ENCODE data around the gene BCL2L2. TPM values are rescaled to one million over a fixed set of nuclear protein-coding genes. Genes with fewer than 3 reads are reported as not detected.

The BCL2L2 gene
- total and polyA plus RNA-seq, 4 donors = 4.7 to 28.0 (median 12.7) TPM

DNA sequence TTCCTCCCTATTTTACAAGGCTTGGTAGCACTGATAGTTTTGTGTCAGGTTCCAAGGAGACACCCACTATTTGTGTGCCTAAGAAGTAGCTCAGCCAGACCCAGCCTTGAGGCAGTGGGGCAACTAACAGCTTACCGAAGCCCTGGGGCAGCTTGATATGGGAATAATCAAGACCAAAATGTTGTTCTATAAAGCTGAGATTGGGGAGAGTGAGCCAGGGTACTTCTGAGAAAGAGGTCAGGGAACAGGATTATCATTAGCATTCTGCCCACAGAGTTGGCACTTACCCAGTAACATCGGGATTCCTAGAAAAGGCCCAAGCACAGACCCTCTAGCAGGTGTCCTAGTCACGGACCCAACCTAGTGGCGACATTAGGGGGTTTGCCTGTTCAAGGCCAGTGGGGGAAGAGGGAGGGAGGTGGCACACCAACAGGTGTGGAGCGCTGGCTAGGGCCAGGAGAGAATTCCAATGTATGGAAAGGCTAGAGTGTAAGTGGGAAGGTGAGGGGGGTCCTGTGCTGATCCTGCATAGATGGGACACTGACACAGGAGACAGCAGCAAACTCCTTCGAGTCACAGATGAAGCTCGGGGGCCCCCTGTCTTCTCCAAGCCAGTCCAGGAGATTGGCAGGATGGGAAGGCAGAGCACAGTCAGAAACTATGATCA, 8.9 kb upstream of the BCL2L2 start:
- H3K36me3 ChIP-seq (ENCODE audit: control insufficient read depth in 4 of 4, insufficient read depth in 3 of 4, low read depth in 1 of 4, low read length in 3 of 4) = peaks cover 0 to 5% (median 2%) of the 10 kb centered on the region in 4 donors
- no peak overlapping the region for H3K4me3 ChIP-seq (ENCODE audit: low read depth in 1 of 3, low read length in 3 of 3)
- DNase-seq (ENCODE audit: low spot score) = no peak
- WGBS = 93% methylated on average over 7 of the region's 7 CpGs
- TF ChIP-seq, protein P1, sequence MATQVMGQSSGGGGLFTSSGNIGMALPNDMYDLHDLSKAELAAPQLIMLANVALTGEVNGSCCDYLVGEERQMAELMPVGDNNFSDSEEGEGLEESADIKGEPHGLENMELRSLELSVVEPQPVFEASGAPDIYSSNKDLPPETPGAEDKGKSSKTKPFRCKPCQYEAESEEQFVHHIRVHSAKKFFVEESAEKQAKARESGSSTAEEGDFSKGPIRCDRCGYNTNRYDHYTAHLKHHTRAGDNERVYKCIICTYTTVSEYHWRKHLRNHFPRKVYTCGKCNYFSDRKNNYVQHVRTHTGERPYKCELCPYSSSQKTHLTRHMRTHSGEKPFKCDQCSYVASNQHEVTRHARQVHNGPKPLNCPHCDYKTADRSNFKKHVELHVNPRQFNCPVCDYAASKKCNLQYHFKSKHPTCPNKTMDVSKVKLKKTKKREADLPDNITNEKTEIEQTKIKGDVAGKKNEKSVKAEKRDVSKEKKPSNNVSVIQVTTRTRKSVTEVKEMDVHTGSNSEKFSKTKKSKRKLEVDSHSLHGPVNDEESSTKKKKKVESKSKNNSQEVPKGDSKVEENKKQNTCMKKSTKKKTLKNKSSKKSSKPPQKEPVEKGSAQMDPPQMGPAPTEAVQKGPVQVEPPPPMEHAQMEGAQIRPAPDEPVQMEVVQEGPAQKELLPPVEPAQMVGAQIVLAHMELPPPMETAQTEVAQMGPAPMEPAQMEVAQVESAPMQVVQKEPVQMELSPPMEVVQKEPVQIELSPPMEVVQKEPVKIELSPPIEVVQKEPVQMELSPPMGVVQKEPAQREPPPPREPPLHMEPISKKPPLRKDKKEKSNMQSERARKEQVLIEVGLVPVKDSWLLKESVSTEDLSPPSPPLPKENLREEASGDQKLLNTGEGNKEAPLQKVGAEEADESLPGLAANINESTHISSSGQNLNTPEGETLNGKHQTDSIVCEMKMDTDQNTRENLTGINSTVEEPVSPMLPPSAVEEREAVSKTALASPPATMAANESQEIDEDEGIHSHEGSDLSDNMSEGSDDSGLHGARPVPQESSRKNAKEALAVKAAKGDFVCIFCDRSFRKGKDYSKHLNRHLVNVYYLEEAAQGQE (IDR thresholded peaks at IDR 0.05) = no peak
- TF ChIP-seq RAD21 (IDR thresholded peaks at IDR 0.05) (no peak), HNF4A (conservative IDR thresholded peaks at IDR 0.05) (no peak)
- TF ChIP-seq, protein P2, sequence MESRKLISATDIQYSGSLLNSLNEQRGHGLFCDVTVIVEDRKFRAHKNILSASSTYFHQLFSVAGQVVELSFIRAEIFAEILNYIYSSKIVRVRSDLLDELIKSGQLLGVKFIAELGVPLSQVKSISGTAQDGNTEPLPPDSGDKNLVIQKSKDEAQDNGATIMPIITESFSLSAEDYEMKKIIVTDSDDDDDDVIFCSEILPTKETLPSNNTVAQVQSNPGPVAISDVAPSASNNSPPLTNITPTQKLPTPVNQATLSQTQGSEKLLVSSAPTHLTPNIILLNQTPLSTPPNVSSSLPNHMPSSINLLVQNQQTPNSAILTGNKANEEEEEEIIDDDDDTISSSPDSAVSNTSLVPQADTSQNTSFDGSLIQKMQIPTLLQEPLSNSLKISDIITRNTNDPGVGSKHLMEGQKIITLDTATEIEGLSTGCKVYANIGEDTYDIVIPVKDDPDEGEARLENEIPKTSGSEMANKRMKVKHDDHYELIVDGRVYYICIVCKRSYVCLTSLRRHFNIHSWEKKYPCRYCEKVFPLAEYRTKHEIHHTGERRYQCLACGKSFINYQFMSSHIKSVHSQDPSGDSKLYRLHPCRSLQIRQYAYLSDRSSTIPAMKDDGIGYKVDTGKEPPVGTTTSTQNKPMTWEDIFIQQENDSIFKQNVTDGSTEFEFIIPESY (IDR thresholded peaks at IDR 0.05) = no peak
- H3K27ac ChIP-seq (ENCODE audit: low read depth in 1 of 2, low read length in 2 of 2) = no peak overlapping the region
- no peak overlapping the region for H3K9ac ChIP-seq (ENCODE audit: low read depth in 1 of 2, low read length in 2 of 2)
- H3K9me3 ChIP-seq (ENCODE audit: control insufficient read depth in 4 of 4, low read length in 3 of 4) = no peaks in the 10 kb centered on the region
- H3K4me1 ChIP-seq (ENCODE audit: control insufficient read depth in 4 of 4, insufficient read depth in 4 of 4, low read length in 3 of 4) = peaks cover 0 to 21% (median 13%) of the 10 kb centered on the region in 4 donors
- H3K27me3 ChIP-seq (ENCODE audit: control insufficient read depth in 4 of 4, insufficient read depth in 4 of 4, low read length in 3 of 4) = no peaks in the 10 kb centered on the region

DNA sequence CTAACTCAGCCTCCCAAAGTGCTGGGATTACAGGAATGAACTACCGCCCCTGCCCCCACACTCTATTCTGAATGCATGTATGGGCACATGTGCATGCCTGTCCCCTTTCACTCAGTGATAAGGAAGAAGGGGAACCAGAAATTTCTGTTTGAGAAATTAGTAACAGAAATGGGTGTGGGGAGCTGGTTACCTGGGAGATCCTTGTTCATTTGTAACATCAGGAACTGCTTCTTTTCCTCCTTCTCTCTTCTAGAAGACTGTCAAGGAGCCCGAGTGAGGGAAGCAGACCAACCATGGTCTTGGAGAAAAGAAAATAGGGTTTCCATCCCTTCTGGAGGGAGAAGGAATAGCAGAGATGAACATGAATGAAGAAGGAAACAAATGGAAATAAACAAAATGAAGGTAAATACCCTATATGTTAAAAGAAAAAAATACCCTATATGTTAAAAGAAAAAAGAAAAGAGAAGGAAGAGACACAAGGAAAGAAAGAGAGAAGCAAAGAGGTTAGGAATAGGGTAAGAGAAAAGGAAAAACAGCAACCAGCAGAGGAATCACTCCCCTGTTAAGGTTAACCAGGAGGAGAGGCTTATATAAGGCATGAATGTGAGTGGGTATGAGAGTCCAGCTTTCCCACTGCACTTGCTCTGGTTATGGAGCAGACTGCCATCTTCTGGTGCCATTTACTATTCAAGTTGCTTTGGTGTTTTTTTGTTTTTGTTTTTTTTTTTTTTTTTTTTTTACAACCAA, 7.2 kb upstream of the BCL2L2 start:
- Histone ChIP-seq H3K4me1 (ENCODE audit: control insufficient read depth in 4 of 4, insufficient read depth in 4 of 4, low read length in 3 of 4) (peaks cover 0 to 24% (median 14%) of the 10 kb centered on the region in 4 donors), H3K27me3 (ENCODE audit: control insufficient read depth in 4 of 4, insufficient read depth in 4 of 4, low read length in 3 of 4) (no peaks in the 10 kb centered on the region), H3K36me3 (ENCODE audit: control insufficient read depth in 4 of 4, insufficient read depth in 3 of 4, low read depth in 1 of 4, low read length in 3 of 4) (peaks cover 0 to 5% (median 2%) of the 10 kb centered on the region in 4 donors), H3K9ac (ENCODE audit: low read depth in 1 of 2, low read length in 2 of 2) (no peak overlapping the region), H3K27ac (ENCODE audit: low read depth in 1 of 2, low read length in 2 of 2) (no peak overlapping the region), H3K9me3 (ENCODE audit: control insufficient read depth in 4 of 4, low read length in 3 of 4) (no peaks in the 10 kb centered on the region), H3K4me3 (ENCODE audit: low read depth in 1 of 3, low read length in 3 of 3) (no peak overlapping the region)
- DNase-seq (ENCODE audit: low spot score) = no peak
- TF ChIP-seq RAD21 (IDR thresholded peaks at IDR 0.05) (peak; percentile 46 to 51), HNF4A (conservative IDR thresholded peaks at IDR 0.05) (peak in 1 of 2 donors; percentile 13), FOXA2 (IDR thresholded peaks at IDR 0.05) (no peak)
- TF ChIP-seq, protein P3, sequence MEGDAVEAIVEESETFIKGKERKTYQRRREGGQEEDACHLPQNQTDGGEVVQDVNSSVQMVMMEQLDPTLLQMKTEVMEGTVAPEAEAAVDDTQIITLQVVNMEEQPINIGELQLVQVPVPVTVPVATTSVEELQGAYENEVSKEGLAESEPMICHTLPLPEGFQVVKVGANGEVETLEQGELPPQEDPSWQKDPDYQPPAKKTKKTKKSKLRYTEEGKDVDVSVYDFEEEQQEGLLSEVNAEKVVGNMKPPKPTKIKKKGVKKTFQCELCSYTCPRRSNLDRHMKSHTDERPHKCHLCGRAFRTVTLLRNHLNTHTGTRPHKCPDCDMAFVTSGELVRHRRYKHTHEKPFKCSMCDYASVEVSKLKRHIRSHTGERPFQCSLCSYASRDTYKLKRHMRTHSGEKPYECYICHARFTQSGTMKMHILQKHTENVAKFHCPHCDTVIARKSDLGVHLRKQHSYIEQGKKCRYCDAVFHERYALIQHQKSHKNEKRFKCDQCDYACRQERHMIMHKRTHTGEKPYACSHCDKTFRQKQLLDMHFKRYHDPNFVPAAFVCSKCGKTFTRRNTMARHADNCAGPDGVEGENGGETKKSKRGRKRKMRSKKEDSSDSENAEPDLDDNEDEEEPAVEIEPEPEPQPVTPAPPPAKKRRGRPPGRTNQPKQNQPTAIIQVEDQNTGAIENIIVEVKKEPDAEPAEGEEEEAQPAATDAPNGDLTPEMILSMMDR (IDR thresholded peaks at IDR 0.05; ENCODE audit: low read depth, low read length, missing input control) = peak; percentile 6
- 89% methylated on average over 2 of the region's 2 CpGs for WGBS
